Transverse colon (tissue), 4 donors: ENCODE data around the gene RARA. TPM values are rescaled to one million over a fixed set of nuclear protein-coding genes. Genes with fewer than 3 reads are reported as not detected.

Experiments
- DNase-seq: peaks from one replicate; pipeline ENCODE4 v3.0.0-alpha.2; 2019
- H3K27ac ChIP-seq, 4 donors: fragments of 200-600 bp; sonication (generic); 2 replicates each; pipeline ENCODE4 v1.5.1; 2016 to 2018; ENCODE audit warnings: inconsistent platforms in 4 of 4
- H3K27me3 ChIP-seq: fragments of 200-600 bp; sonication (generic); 2 replicates; pipeline ENCODE4 v1.5.1; 2017; ENCODE audit warnings: inconsistent platforms
- H3K36me3 ChIP-seq, 4 donors: fragments of 200-600 bp; sonication (generic); 2 replicates each; pipeline ENCODE4 v1.5.1; 2017 to 2019; ENCODE audit warnings: inconsistent platforms in 4 of 4
- H3K4me1 ChIP-seq, 4 donors: fragments of 200-600 bp; sonication (generic); 2 replicates each; pipeline ENCODE4 v1.5.1; 2017 to 2020; ENCODE audit warnings: inconsistent platforms in 4 of 4
- H3K4me3 ChIP-seq, 4 donors: fragments of 200-600 bp; sonication (generic); 1 replicate in 1 of 4; 2 replicates in 3 of 4; pipeline versions ENCODE4 v1.5.1 to v1.6.1; 2017 to 2019; ENCODE audit warnings: inconsistent platforms in 4 of 4
- H3K9me3 ChIP-seq, 2 donors: fragments of 200-600 bp; sonication (generic); 2 replicates each; pipeline ENCODE4 v1.5.1; 2017 to 2019; ENCODE audit warnings: inconsistent platforms in 2 of 2
- CTCF ChIP-seq, 5 experiments: fragments of 200-600 bp in 3 of 5; fragments of 450-650 bp in 2 of 5; sonication (generic) in 3 of 5; IDR thresholded peaks; 1 replicate in 2 of 5; 2 replicates in 3 of 5; pipeline ENCODE4 v1.5.1; 2016 to 2017; ENCODE audit warnings: antibody characterized with exemption in 5 of 5, inconsistent platforms in 3 of 5, mild to moderate bottlenecking in 2 of 5, moderate library complexity in 1 of 5
- EP300 ChIP-seq: sonication (generic); formaldehyde crosslinking; IDR thresholded peaks from one replicate; pipeline ENCODE4 v1.6.1; 2017; ENCODE audit warnings: antibody characterized with exemption, low read depth
- POLR2A ChIP-seq: fragments of 450-650 bp; IDR thresholded peaks from one replicate; pipeline ENCODE4 v1.6.1; 2016; ENCODE audit warnings: antibody characterized with exemption, mild to moderate bottlenecking, moderate library complexity
- POLR2AphosphoS5 ChIP-seq, 3 donors: sonication (generic); formaldehyde crosslinking; IDR thresholded peaks; one replicate each; pipeline ENCODE4 v1.6.1; 2016; ENCODE audit warnings: antibody characterized with exemption in 3 of 3
- WGBS, 2 donors: methylation state at CpG; one replicate each; pipeline ENCODE4 v1.1.5; 2018; ENCODE audit warnings: low coverage in 1 of 2; 5-methylcytosine and 5-hydroxymethylcytosine counted together
- in situ Hi-C, 4 donors: fragments of 200-750 bp; cut with MboI; loops; one replicate each; pipeline versions ENCODE4 v1.15.0 to v1.15.1; 2017; ENCODE audit warnings: low sequenced_read_pairs in 3 of 4, low pct_ligation_motif_present in 1 of 4, low pct_unique_long_range_greater_than_20kb in 1 of 4
- intact Hi-C: fragments of 100-400 bp; cut with DNase I; formaldehyde crosslinking; loops from one replicate; pipeline ENCODE4 v1.15.1; 2023; ENCODE audit warnings: low total_unique reads
- total RNA-seq, 4 donors: library from RNA; depleted of rRNA; stranded (reverse); fragments of >200 nt; gene quantifications; one replicate each; pipeline ENCODE4 v1.1.0, GENCODE V29; 2016

RARA gene
- total RNA-seq, 4 donors from 2014 or later: 23.5 to 110 (median 49.1) TPM

GRCh38 chr17:40351359-40352236, 42.6 kb downstream of the RARA start:
- 79% methylated on average over 27 of the region's 27 CpGs; no CpG with 5 or more reads in 1 of the 2 donors for WGBS, 2 donors
- H3K4me1 ChIP-seq: peaks cover 33 to 69% (median 41%) of the 10 kb centered on the region in 4 donors
- DNase-seq: no peak
- in situ Hi-C loops: loop anchor here in 3 of 4 donors (5.0 to 10.0 kb wide), 2 partner anchors 49 to 157 kb away; no protein-coding TSS in a partner anchor
- H3K36me3 ChIP-seq: peaks cover 0 to 13% (median 5%) of the 10 kb centered on the region in 4 donors
- TF ChIP-seq EP300 (no peak), CTCF (IDR thresholded peaks at IDR 0.05) (no peak), POLR2AphosphoS5 (IDR thresholded peaks at IDR 0.05) (no peak), POLR2A (no peak)
- no peak overlapping the region for H3K4me3 ChIP-seq
- H3K27ac ChIP-seq: no peak overlapping the region
- H3K27me3 ChIP-seq: no peaks in the 10 kb centered on the region
- no peaks in the 10 kb centered on the region for H3K9me3 ChIP-seq
- intact Hi-C loops: loop anchor here (1.0 kb wide), 1 partner anchor 49 kb away; no protein-coding TSS in a partner anchor

GRCh38 chr17:40352237-40352778, 43.3 kb downstream of the RARA start:
- TF ChIP-seq CTCF (IDR thresholded peaks at IDR 0.05) (no peak), POLR2AphosphoS5 (IDR thresholded peaks at IDR 0.05) (no peak)
- intact Hi-C loops: no loop called here
- no peak for DNase-seq
- WGBS, 2 donors: 20 to 79% methylated on average over 1 to 7 of the region's 7 CpGs
- Histone ChIP-seq H3K9me3 (no peaks in the 10 kb centered on the region), H3K4me1 (peaks cover 26 to 61% (median 34%) of the 10 kb centered on the region in 4 donors), H3K27me3 (no peaks in the 10 kb centered on the region), H3K4me3 (no peak overlapping the region), H3K36me3 (peaks cover 0 to 13% (median 5%) of the 10 kb centered on the region in 4 donors), H3K27ac (no peak overlapping the region)
- in situ Hi-C loops: loop anchor here in 3 of 4 donors (5.0 to 10.0 kb wide), 2 partner anchors 50 to 158 kb away; no protein-coding TSS in a partner anchor

GRCh38 chr17:40352779-40353394, 43.9 kb downstream of the RARA start:
- peaks cover 20 to 56% (median 28%) of the 10 kb centered on the region in 4 donors for H3K4me1 ChIP-seq
- no peak for DNase-seq
- intact Hi-C loops: no loop called here

More at GRCh38 chr17:40352779-40353394, 43.9 kb downstream of the RARA start:
- TF ChIP-seq POLR2AphosphoS5 (IDR thresholded peaks at IDR 0.05): no peak
- no peak for TF ChIP-seq POLR2A
- no peak for TF ChIP-seq EP300
- no peak for TF ChIP-seq CTCF (IDR thresholded peaks at IDR 0.05)
- no peak overlapping the region for H3K27ac ChIP-seq
- WGBS, 2 donors: 85 to 87% methylated on average over 4 to 9 of the region's 9 CpGs
- no peaks in the 10 kb centered on the region for H3K9me3 ChIP-seq
- H3K36me3 ChIP-seq: peaks cover 0 to 13% (median 5%) of the 10 kb centered on the region in 4 donors
- no peak overlapping the region for H3K4me3 ChIP-seq
- no peaks in the 10 kb centered on the region for H3K27me3 ChIP-seq
- in situ Hi-C loops: loop anchor here in 3 of 4 donors (5.0 to 10.0 kb wide), 2 partner anchors 51 to 158 kb away; no protein-coding TSS in a partner anchor
